HepG2 (cell line): Measurements from ENCODE around the gene NXPH4. TPM values are rescaled to one million over a fixed set of nuclear protein-coding genes. Genes with fewer than 3 reads are reported as not detected.
A peak's percentile ranks its signal among the peaks of the same experiment; 100 is the strongest.

Source experiments
- ATF1 ChIP-seq: IDR thresholded peaks from 2 replicates; pipeline ENCODE4 v1.6.1; 2016; ENCODE audit warnings: mild to moderate bottlenecking, control low read depth
- ATM ChIP-seq: fragments of 450-650 bp; IDR thresholded peaks from 2 replicates; pipeline ENCODE4 v1.7.1; 2017; ENCODE audit warnings: mild to moderate bottlenecking, borderline replicate concordance
- CEBPZ ChIP-seq: IDR thresholded peaks from 2 replicates; pipeline ENCODE4 v1.6.1; 2012; ENCODE audit warnings: low read length, improper control_type of control experiment
- CREBL2 ChIP-seq: sonication (generic); formaldehyde crosslinking; IDR thresholded peaks from 2 replicates; pipeline ENCODE4 v1.8.1; 2023; ENCODE audit warnings: missing genetic modification reagents, mild to moderate bottlenecking, borderline replicate concordance
- EEA1 ChIP-seq: sonication (generic); formaldehyde crosslinking; IDR thresholded peaks from 2 replicates; pipeline ENCODE4 v1.5.1; 2020; ENCODE audit warnings: mild to moderate bottlenecking, missing genetic modification reagents, borderline replicate concordance
- HMG20B ChIP-seq: conservative IDR thresholded peaks from 2 replicates; pipeline ENCODE4 v1.6.1; 2016; ENCODE audit warnings: missing genetic modification reagents, missing compliant biosample characterization
- MYPOP ChIP-seq: sonication (generic); formaldehyde crosslinking; IDR thresholded peaks from 2 replicates; pipeline ENCODE4 v1.8.1; 2023; ENCODE audit warnings: mild to moderate bottlenecking, moderate library complexity, missing genetic modification reagents
- SUZ12 ChIP-seq: fragments of 150-350 bp; IDR thresholded peaks from 2 replicates; pipeline ENCODE4 v1.6.1; 2014; ENCODE audit warnings: low read depth, low read length
- THYN1 ChIP-seq: sonication (generic); formaldehyde crosslinking; IDR thresholded peaks from 2 replicates; pipeline ENCODE4 v1.8.1; 2023; ENCODE audit warnings: low read depth, mild to moderate bottlenecking, moderate library complexity, missing genetic modification reagents, borderline replicate concordance
- U2AF2 ChIP-seq: fragments of 200-400 bp; formaldehyde crosslinking; IDR thresholded peaks from 2 replicates; pipeline ENCODE4 v1.6.1; 2017; ENCODE audit warnings: low read depth, mild to moderate bottlenecking, low read length
- YEATS4 ChIP-seq: sonication (generic); formaldehyde crosslinking; IDR thresholded peaks from 2 replicates; pipeline ENCODE4 v1.4.0; 2020; ENCODE audit warnings: missing genetic modification reagents, borderline replicate concordance
- ZBTB38 ChIP-seq: sonication (generic); formaldehyde crosslinking; IDR thresholded peaks from 2 replicates; pipeline ENCODE4 v1.5.1; 2020; ENCODE audit warnings: mild to moderate bottlenecking, missing genetic modification reagents
- ZBTB46 ChIP-seq: sonication (generic); formaldehyde crosslinking; IDR thresholded peaks from 2 replicates; pipeline ENCODE4 v1.4.0; 2020; ENCODE audit warnings: mild to moderate bottlenecking, missing genetic modification reagents, borderline replicate concordance
- ZEB1 ChIP-seq: IDR thresholded peaks from 2 replicates; pipeline ENCODE4 v1.6.1; 2012; ENCODE audit warnings: mild to moderate bottlenecking, low read depth, inconsistent platforms; ENCODE audit not compliant: insufficient replicate concordance
- ZNF17 ChIP-seq: sonication (generic); formaldehyde crosslinking; IDR thresholded peaks from 2 replicates; pipeline ENCODE4 v1.5.0; 2020; ENCODE audit warnings: mild to moderate bottlenecking, missing genetic modification reagents
- ZNF468 ChIP-seq: sonication (generic); formaldehyde crosslinking; IDR thresholded peaks from 2 replicates; pipeline ENCODE4 v1.8.0; 2022; ENCODE audit warnings: mild to moderate bottlenecking, moderate library complexity, missing genetic modification reagents
- ZNF513 ChIP-seq: sonication (generic); formaldehyde crosslinking; conservative IDR thresholded peaks from 2 replicates; pipeline ENCODE4 v1.5.0; 2020; ENCODE audit warnings: missing genetic modification reagents
- ZNF576 ChIP-seq: sonication (generic); formaldehyde crosslinking; IDR thresholded peaks from 2 replicates; pipeline ENCODE4 v1.4.0; 2020; ENCODE audit warnings: mild to moderate bottlenecking, missing genetic modification reagents
- ZNF615 ChIP-seq: sonication (generic); formaldehyde crosslinking; IDR thresholded peaks from 2 replicates; pipeline ENCODE4 v1.5.0; 2020; ENCODE audit warnings: mild to moderate bottlenecking, missing genetic modification reagents, borderline replicate concordance
- ZNF790 ChIP-seq: sonication (generic); formaldehyde crosslinking; IDR thresholded peaks from 2 replicates; pipeline ENCODE4 v1.8.0; 2022; ENCODE audit warnings: missing genetic modification reagents, mild to moderate bottlenecking, borderline replicate concordance
- polyA plus RNA-seq, 8 experiments: library from polyadenylated mRNA; depleted of rRNA in 3 of 8; stranded (reverse) in 7 of 8; unstranded in 1 of 8; fragments of >200 nt; fragmentation: Illumina TruSeq in 4 of 8; extraction: Trizol in 4 of 8; gene quantifications; 2 replicates each; pipeline versions ENCODE4 v1.2.1 to v1.2.3, GENCODE V29; 2011 to 2016; ENCODE audit warnings: low read depth in 4 of 8, missing spikeins in 1 of 8, mixed read lengths in 1 of 8; ENCODE audit not compliant: insufficient read depth in 1 of 8
- total RNA-seq, 5 experiments: library from RNA; depleted of rRNA; stranded (reverse); fragments of >200 nt; fragmentation: Illumina TruSeq; extraction: Trizol; gene quantifications; 2 replicates each; pipeline ENCODE4 v1.2.3, GENCODE V29; 2016; ENCODE audit warnings: low read depth in 1 of 5

Gene NXPH4
- total and polyA plus RNA-seq, 2 of the 13 experiments (the other 11 are each of a cell fraction or from before 2014, with no cell fraction given), result 0.13 TPM; not detected in 1

GRCh38 chr12:57238854-57239554 lies 22.4 kb downstream of the NXPH4 start (continued):
- TF ChIP-seq MYPOP (peak; percentile 86), CREBL2 (CRISPR knock-in tag) (no peak), ZEB1 (no peak), HMG20B (peak; percentile 19; the same call in 1 of the 2 replicates), ZNF790 (no peak), U2AF2 (no peak), ATF1 (no peak), ZNF17 (CRISPR knock-in tag) (no peak), ATM (no peak), CEBPZ (no peak), ZNF576 (no peak), EEA1 (no peak), ZBTB46 (no peak), SUZ12 (no peak; the same call in 1 of the 2 replicates), YEATS4 (CRISPR knock-in tag) (peak; percentile 34; the same call in 1 of the 2 replicates), ZBTB38 (CRISPR knock-in tag) (no peak), THYN1 (no peak), ZNF513 (CRISPR knock-in tag) (no peak), ZNF468 (CRISPR knock-in tag) (no peak), ZNF615 (CRISPR knock-in tag) (no peak)
